Hepatocyte (in vitro differentiated cells): ENCODE data around the gene ATF7IP2. TPM values are rescaled to one million over a fixed set of nuclear protein-coding genes. Genes with fewer than 3 reads are reported as not detected.

Experiments
- DNase-seq: peaks from one replicate; pipeline ENCODE4 v3.0.0-alpha.2; 2016; ENCODE audit warnings: low spot score
- H2AFZ ChIP-seq: fragments of 200-600 bp; sonication (generic); 2 replicates; pipeline ENCODE4 v1.6.0; 2016; ENCODE audit warnings: antibody characterized with exemption, mild to moderate bottlenecking
- H3K27ac ChIP-seq: fragments of 200-600 bp; sonication (generic); 2 replicates; pipeline ENCODE4 v1.5.1; 2016; ENCODE audit warnings: mild to moderate bottlenecking
- H3K27me3 ChIP-seq: fragments of 200-600 bp; sonication (generic); 2 replicates; pipeline ENCODE4 v1.6.1; 2016
- H3K36me3 ChIP-seq: fragments of 200-600 bp; sonication (generic); replicated peaks from 2 replicates; pipeline ENCODE4 v1.5.1; 2016; ENCODE audit warnings: low read depth; ENCODE audit not compliant: insufficient read depth
- H3K4me1 ChIP-seq: fragments of 200-600 bp; sonication (generic); 2 replicates; pipeline ENCODE4 v1.5.1; 2016; ENCODE audit warnings: mild to moderate bottlenecking, moderate library complexity; ENCODE audit not compliant: insufficient read depth
- H3K4me2 ChIP-seq: fragments of 200-600 bp; sonication (generic); 2 replicates; pipeline ENCODE4 v1.6.0; 2016
- H3K4me3 ChIP-seq: fragments of 200-600 bp; sonication (generic); 2 replicates; pipeline ENCODE4 v1.5.1; 2016; ENCODE audit warnings: mild to moderate bottlenecking
- H3K79me2 ChIP-seq: fragments of 200-600 bp; sonication (generic); 2 replicates; pipeline ENCODE4 v1.6.0; 2017; ENCODE audit warnings: mild to moderate bottlenecking
- H3K9me2 ChIP-seq: fragments of 200-600 bp; sonication (generic); replicated peaks from 2 replicates; pipeline ENCODE4 v1.6.0; 2017; ENCODE audit warnings: mild to moderate bottlenecking; ENCODE audit not compliant: insufficient read depth
- H3K9me3 ChIP-seq: fragments of 200-600 bp; sonication (generic); 2 replicates; pipeline ENCODE4 v1.5.1; 2016; ENCODE audit warnings: low read depth, mild to moderate bottlenecking
- H4K20me1 ChIP-seq: fragments of 200-600 bp; sonication (generic); 2 replicates; pipeline ENCODE4 v1.6.0; 2016; ENCODE audit warnings: mild to moderate bottlenecking; ENCODE audit not compliant: insufficient read depth, poor library complexity, severe bottlenecking
- EZH2 ChIP-seq: fragments of 200-600 bp; sonication (generic); IDR thresholded peaks from 2 replicates; pipeline ENCODE4 v1.6.1; 2016; ENCODE audit warnings: antibody characterized with exemption, mild to moderate bottlenecking, borderline replicate concordance
- EZH2phosphoT487 ChIP-seq: fragments of 200-600 bp; sonication (generic); IDR thresholded peaks from one replicate; pipeline ENCODE4 v1.6.1; 2018; ENCODE audit warnings: antibody characterized with exemption, mild to moderate bottlenecking, low read depth, moderate library complexity; ENCODE audit not compliant: unreplicated experiment, severe bottlenecking
- WGBS: methylation state at CpG from one replicate; pipeline ENCODE4 v1.1.6; 2016; ENCODE audit warnings: low lambda C conversion rate; ENCODE audit errors: missing lambda C conversion rate; 5-methylcytosine and 5-hydroxymethylcytosine counted together
- polyA plus RNA-seq: library from polyadenylated mRNA; unstranded; fragments of >200 nt; fragmentation: Nextera tagmentation; extraction: Ambion mirVana; gene quantifications from 2 replicates; pipeline ENCODE4 v1.2.1, GENCODE V29; 2016
- total RNA-seq: library from RNA; depleted of rRNA; stranded (reverse); fragments of >200 nt; gene quantifications from 2 replicates; pipeline ENCODE4 v1.2.3, GENCODE V29; 2014
- TF ChIP-seq, protein P1 (sequence below): fragments of 200-600 bp; sonication (generic); IDR thresholded peaks from 2 replicates; pipeline ENCODE4 v1.5.1; 2016; ENCODE audit warnings: antibody characterized with exemption, mild to moderate bottlenecking; ENCODE audit not compliant: poor library complexity

The ATF7IP2 gene
- total and polyA plus RNA-seq, 2 experiments from 2014 or later, result 58.3 to 68.7 TPM

DNA sequence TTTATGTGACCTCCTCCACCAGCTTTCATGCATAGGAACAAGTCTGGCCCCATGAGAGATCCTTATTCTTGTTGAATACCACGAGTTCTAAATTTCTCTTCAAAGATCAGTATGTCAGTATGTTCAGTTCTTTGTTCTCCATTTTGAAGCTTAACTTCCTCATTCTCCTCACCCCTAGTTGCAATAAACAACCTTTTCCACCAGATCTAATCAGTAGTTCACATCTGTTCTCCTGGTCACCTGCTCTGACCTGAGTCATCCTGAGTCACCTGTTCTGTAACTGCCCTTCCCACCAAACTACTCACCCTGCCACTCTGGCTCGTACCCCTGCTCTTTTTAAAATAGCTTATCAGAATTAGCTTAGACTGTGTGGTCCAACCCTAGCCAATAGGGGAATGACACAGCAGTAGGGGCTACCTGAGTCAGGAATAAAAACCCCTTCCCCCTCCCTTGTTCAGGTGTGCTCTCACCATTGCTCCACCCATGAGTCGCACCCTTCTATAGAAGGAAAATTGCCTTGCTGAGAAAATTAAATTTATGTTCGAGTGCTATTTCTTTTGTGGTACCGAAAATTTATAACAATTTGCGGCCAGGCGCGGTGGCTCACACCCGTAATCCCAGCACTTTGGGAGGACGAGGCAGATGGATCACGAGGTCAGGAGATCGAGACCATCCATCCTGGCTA is 100.0 kb downstream of the ATF7IP2 start:
- DNase-seq, result peak; percentile 23
- Histone ChIP-seq H4K20me1 (no peaks in the 10 kb centered on the region), H2AFZ (no peak overlapping the region), H3K9me2 (no peaks in the 10 kb centered on the region), H3K27me3 (no peaks in the 10 kb centered on the region), H3K4me3 (no peak overlapping the region), H3K27ac (peak overlapping the region; percentile 97), H3K79me2 (no peaks in the 10 kb centered on the region), H3K4me1 (no peaks in the 10 kb centered on the region), H3K9me3 (no peaks in the 10 kb centered on the region), H3K4me2 (no peak overlapping the region), H3K36me3 (peaks cover 3% of the 10 kb centered on the region)
- 92% methylated on average over 12 of the region's 12 CpGs for WGBS
- TF ChIP-seq, protein P1, sequence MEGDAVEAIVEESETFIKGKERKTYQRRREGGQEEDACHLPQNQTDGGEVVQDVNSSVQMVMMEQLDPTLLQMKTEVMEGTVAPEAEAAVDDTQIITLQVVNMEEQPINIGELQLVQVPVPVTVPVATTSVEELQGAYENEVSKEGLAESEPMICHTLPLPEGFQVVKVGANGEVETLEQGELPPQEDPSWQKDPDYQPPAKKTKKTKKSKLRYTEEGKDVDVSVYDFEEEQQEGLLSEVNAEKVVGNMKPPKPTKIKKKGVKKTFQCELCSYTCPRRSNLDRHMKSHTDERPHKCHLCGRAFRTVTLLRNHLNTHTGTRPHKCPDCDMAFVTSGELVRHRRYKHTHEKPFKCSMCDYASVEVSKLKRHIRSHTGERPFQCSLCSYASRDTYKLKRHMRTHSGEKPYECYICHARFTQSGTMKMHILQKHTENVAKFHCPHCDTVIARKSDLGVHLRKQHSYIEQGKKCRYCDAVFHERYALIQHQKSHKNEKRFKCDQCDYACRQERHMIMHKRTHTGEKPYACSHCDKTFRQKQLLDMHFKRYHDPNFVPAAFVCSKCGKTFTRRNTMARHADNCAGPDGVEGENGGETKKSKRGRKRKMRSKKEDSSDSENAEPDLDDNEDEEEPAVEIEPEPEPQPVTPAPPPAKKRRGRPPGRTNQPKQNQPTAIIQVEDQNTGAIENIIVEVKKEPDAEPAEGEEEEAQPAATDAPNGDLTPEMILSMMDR, result no peak
- TF ChIP-seq EZH2phosphoT487 (no peak), EZH2 (no peak)

- TF ChIP-seq EZH2phosphoT487 (no peak), EZH2 (no peak)
- TF ChIP-seq, protein P1, result no peak
- Histone ChIP-seq H3K4me2 (no peak overlapping the region), H3K27ac (no peak overlapping the region), H2AFZ (no peak overlapping the region), H3K9me3 (no peaks in the 10 kb centered on the region), H3K27me3 (no peaks in the 10 kb centered on the region), H3K79me2 (no peaks in the 10 kb centered on the region), H4K20me1 (no peaks in the 10 kb centered on the region), H3K9me2 (no peaks in the 10 kb centered on the region), H3K4me1 (no peaks in the 10 kb centered on the region), H3K4me3 (no peak overlapping the region), H3K36me3 (no peaks in the 10 kb centered on the region)
- 73% methylated on average over 1 of the region's 1 CpG for WGBS
- DNase-seq, result no peak
Observed at GRCh38 chr16:10490141-10490540, 104.3 kb downstream of the ATF7IP2 start.

- H2AFZ ChIP-seq, result no peak overlapping the region
- H3K9me3 ChIP-seq, result no peaks in the 10 kb centered on the region
- H3K27ac ChIP-seq, result no peak overlapping the region
- no peak for DNase-seq
- TF ChIP-seq EZH2 (no peak), EZH2phosphoT487 (no peak)
- TF ChIP-seq, protein P1, result no peak
- 93% methylated on average over 8 of the region's 8 CpGs for WGBS
- H3K4me1 ChIP-seq, result no peaks in the 10 kb centered on the region
- H3K9me2 ChIP-seq, result no peaks in the 10 kb centered on the region
- no peaks in the 10 kb centered on the region for H3K79me2 ChIP-seq
- no peaks in the 10 kb centered on the region for H4K20me1 ChIP-seq
- H3K27me3 ChIP-seq, result no peaks in the 10 kb centered on the region
- H3K4me2 ChIP-seq, result no peak overlapping the region
- H3K36me3 ChIP-seq, result no peaks in the 10 kb centered on the region
- H3K4me3 ChIP-seq, result no peak overlapping the region
Observed at GRCh38 chr16:10493276-10493675, 107.4 kb downstream of the ATF7IP2 start.
